ENCODE data around the gene NHLRC1. TPM values are rescaled to one million over a fixed set of nuclear protein-coding genes. Genes with fewer than 3 reads are reported as not detected.

NHLRC1 gene
- total and polyA plus RNA-seq, 9 of the 15 experiments (the other 6 are each of a cell fraction or from before 2014, with no cell fraction given), result not detected

DNA sequence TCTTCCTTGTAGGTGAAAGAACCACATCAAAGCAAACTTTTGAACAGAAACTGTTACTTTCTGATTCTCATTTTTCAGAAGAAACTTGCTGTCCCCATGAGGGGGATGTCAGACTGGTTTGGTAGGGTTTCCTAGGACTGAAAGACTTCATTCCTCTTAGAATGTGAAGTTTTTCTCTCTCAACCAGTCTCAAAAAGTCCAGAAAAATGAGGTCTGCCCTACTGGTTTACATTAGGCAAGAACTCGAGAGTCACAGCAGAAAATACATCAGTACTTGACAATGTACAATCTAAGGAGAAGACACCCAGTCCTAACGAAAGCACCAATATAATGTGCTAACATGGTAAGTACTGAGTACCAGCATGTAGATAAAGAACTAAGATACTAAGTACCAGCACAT is 12.7 kb upstream of the NHLRC1 start:
- no TSS peak for BruUV-seq (replicated peaks)
- CTCF ChIA-PET (ENCODE audit: low intra/inter-chr PET ratio), result no interaction called here
- no peak for FAIRE-seq

DNA sequence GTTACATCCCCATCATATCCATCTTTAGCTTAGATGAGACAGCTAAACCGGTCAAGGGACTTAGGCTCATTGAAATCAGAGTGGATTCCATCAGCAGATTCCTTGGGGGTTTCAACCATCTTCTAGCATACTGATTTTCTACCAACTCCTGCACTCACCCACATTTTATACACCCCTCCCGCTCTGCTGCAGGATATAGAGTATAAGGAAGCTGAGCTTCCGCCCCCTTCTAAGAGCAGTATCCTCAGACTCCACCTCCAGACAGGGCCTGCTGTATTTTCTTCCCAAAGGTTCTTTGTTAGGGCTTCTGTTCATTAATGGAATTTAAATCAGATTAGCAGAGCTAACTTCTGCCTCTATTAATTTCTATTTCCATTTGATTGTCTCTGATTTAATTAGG is 9.9 kb upstream of the NHLRC1 start:
- Histone ChIP-seq H3K4me1 (replicated peaks in 1 of 2; ENCODE audit: control insufficient read depth in 2 of 2, insufficient read depth in 2 of 2, low read length in 2 of 2) (no peaks in the 10 kb centered on the region), H3K27ac (ENCODE audit: extremely low read depth, low read depth, low read length) (no peak overlapping the region), H3K4me3 (no peak overlapping the region), H3K9me1 (ENCODE audit: control insufficient read depth, insufficient read depth, low read length) (no peaks in the 10 kb centered on the region), H3K9me3 (replicated peaks; ENCODE audit: control insufficient read depth, insufficient read depth, low read depth, low read length) (no peaks in the 10 kb centered on the region), H3K27me3 (ENCODE audit: control insufficient read depth in 2 of 2, insufficient read depth in 2 of 2, low read length in 2 of 2) (no peaks in the 10 kb centered on the region), H2AFZ (ENCODE audit: low read depth, low read length) (no peak overlapping the region), H3K9ac (ENCODE audit: insufficient read depth in 1 of 2, low read depth in 2 of 2, low read length in 2 of 2) (no peak overlapping the region), H3K36me3 (ENCODE audit: control insufficient read depth, insufficient read depth, low read length) (peaks cover 60% of the 10 kb centered on the region), H3K4me2 (ENCODE audit: insufficient read depth, low read length) (no peak overlapping the region), H4K20me1 (replicated peaks; ENCODE audit: control insufficient read depth, insufficient read depth, low read length) (no peaks in the 10 kb centered on the region), H3K79me2 (ENCODE audit: control insufficient read depth, insufficient read depth, low read length) (no peaks in the 10 kb centered on the region)
- WGBS (ENCODE audit: insufficient coverage, low coverage, missing lambda C conversion rate), result 85% methylated on average over 3 of the region's 3 CpGs
- in situ Hi-C loops (cut with MboI) (no loop called here), intact Hi-C loops (cut with micrococcal nuclease) (no loop called here)
- FAIRE-seq (no peak), DNase-seq (ENCODE audit: extremely low read depth in 1 of 4, low spot score in 3 of 4) (no peak), ATAC-seq (no peak)
- no TSS peak for BruUV-seq (replicated peaks)
- POLR2A ChIA-PET, result interaction anchor here (0.6 to 1.6 kb wide), 6 partner anchors 8 to 123 kb away, joined by 3 to 5 read pairs (median 4); no protein-coding TSS in a partner anchor
- CTCF ChIA-PET (ENCODE audit: low intra/inter-chr PET ratio), result no interaction called here
- TF ChIP-seq PPARD (CRISPR knock-in tag; IDR thresholded peaks at IDR 0.05), result no peak
- TF ChIP-seq, protein P1, sequence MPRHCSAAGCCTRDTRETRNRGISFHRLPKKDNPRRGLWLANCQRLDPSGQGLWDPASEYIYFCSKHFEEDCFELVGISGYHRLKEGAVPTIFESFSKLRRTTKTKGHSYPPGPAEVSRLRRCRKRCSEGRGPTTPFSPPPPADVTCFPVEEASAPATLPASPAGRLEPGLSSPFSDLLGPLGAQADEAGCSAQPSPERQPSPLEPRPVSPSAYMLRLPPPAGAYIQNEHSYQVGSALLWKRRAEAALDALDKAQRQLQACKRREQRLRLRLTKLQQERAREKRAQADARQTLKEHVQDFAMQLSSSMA (CRISPR knock-in tag; IDR thresholded peaks at IDR 0.05), result no peak
- TF ChIP-seq, protein P2, sequence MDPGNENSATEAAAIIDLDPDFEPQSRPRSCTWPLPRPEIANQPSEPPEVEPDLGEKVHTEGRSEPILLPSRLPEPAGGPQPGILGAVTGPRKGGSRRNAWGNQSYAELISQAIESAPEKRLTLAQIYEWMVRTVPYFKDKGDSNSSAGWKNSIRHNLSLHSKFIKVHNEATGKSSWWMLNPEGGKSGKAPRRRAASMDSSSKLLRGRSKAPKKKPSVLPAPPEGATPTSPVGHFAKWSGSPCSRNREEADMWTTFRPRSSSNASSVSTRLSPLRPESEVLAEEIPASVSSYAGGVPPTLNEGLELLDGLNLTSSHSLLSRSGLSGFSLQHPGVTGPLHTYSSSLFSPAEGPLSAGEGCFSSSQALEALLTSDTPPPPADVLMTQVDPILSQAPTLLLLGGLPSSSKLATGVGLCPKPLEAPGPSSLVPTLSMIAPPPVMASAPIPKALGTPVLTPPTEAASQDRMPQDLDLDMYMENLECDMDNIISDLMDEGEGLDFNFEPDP (CRISPR knock-in tag; IDR thresholded peaks at IDR 0.05), result no peak
- TF ChIP-seq NFE2L1 (tag; IDR thresholded peaks at IDR 0.05; ENCODE audit: borderline replicate concordance, low read depth), result no peak
- no peak for TF ChIP-seq EWSR1 (IDR thresholded peaks at IDR 0.05; ENCODE audit: borderline replicate concordance, low read depth, partially characterized antibody)
- no peak for TF ChIP-seq FOSL1 (tag; conservative IDR thresholded peaks at IDR 0.05)
- no peak for TF ChIP-seq SMARCA5 (IDR thresholded peaks at IDR 0.05)
- TF ChIP-seq CXXC5 (CRISPR knock-in tag; IDR thresholded peaks at IDR 0.05), result no peak
- no peak for TF ChIP-seq CHD1 (IDR thresholded peaks at IDR 0.05; ENCODE audit: low read length)
- no peak for TF ChIP-seq ELF2 (CRISPR knock-in tag; IDR thresholded peaks at IDR 0.05)
- no peak for TF ChIP-seq SRF (CRISPR knock-in tag; IDR thresholded peaks at IDR 0.05)
- TF ChIP-seq, protein P3, sequence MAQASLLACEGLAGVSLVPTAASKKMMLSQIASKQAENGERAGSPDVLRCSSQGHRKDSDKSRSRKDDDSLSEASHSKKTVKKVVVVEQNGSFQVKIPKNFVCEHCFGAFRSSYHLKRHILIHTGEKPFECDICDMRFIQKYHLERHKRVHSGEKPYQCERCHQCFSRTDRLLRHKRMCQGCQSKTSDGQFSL (CRISPR knock-in tag; IDR thresholded peaks at IDR 0.05), result no peak
- TF ChIP-seq, protein P3 (tag; IDR thresholded peaks at IDR 0.05), result no peak

More for the DNA sequence above, 12.7 kb upstream of the NHLRC1 start:
- H3K27ac ChIP-seq (ENCODE audit: extremely low read depth, low read depth, low read length), result no peak overlapping the region
- DNase-seq (ENCODE audit: extremely low read depth in 1 of 4, low spot score in 3 of 4) (no peak), ATAC-seq (no peak)
- no peak overlapping the region for H3K9ac ChIP-seq (ENCODE audit: insufficient read depth in 1 of 2, low read depth in 2 of 2, low read length in 2 of 2)
- H3K36me3 ChIP-seq (ENCODE audit: control insufficient read depth, insufficient read depth, low read length), result peaks cover 77% of the 10 kb centered on the region
- in situ Hi-C loops (cut with MboI) (no loop called here), intact Hi-C loops (cut with micrococcal nuclease) (no loop called here)
- H3K9me3 ChIP-seq (replicated peaks; ENCODE audit: control insufficient read depth, insufficient read depth, low read depth, low read length), result no peaks in the 10 kb centered on the region
- H4K20me1 ChIP-seq (replicated peaks; ENCODE audit: control insufficient read depth, insufficient read depth, low read length), result no peaks in the 10 kb centered on the region
- H3K4me2 ChIP-seq (ENCODE audit: insufficient read depth, low read length), result no peak overlapping the region
- H3K27me3 ChIP-seq (ENCODE audit: control insufficient read depth in 2 of 2, insufficient read depth in 2 of 2, low read length in 2 of 2), result no peaks in the 10 kb centered on the region
- no peaks in the 10 kb centered on the region for H3K9me1 ChIP-seq (ENCODE audit: control insufficient read depth, insufficient read depth, low read length)
- H2AFZ ChIP-seq (ENCODE audit: low read depth, low read length), result no peak overlapping the region
- no peak overlapping the region for H3K4me3 ChIP-seq
- 82% methylated on average over 2 of the region's 2 CpGs for WGBS (ENCODE audit: insufficient coverage, low coverage, missing lambda C conversion rate)
- no peaks in the 10 kb centered on the region for H3K4me1 ChIP-seq (replicated peaks in 1 of 2; ENCODE audit: control insufficient read depth in 2 of 2, insufficient read depth in 2 of 2, low read length in 2 of 2)
- POLR2A ChIA-PET, result interaction anchor here (1.2 to 1.8 kb wide), 2 partner anchors 8 to 17 kb away, joined by 3 to 7 read pairs; no protein-coding TSS in a partner anchor
- no peak for TF ChIP-seq ZNF217 (CRISPR knock-in tag; IDR thresholded peaks at IDR 0.05)
- TF ChIP-seq EP400 (IDR thresholded peaks at IDR 0.05), result no peak
- TF ChIP-seq ZNF707 (CRISPR knock-in tag; conservative IDR thresholded peaks at IDR 0.05), result no peak
- TF ChIP-seq NR1H2 (CRISPR knock-in tag; IDR thresholded peaks at IDR 0.05), result no peak
- H3K79me2 ChIP-seq (ENCODE audit: control insufficient read depth, insufficient read depth, low read length), result no peaks in the 10 kb centered on the region

All from K562 (cell line).